ENCODE measurements around the gene LRRC25. TPM values are rescaled to one million over a fixed set of nuclear protein-coding genes. Genes with fewer than 3 reads are reported as not detected.
A peak's percentile ranks its signal among the peaks of the same experiment; 100 is the strongest.
"Not testable (repeated sequence)": the region's sequence is repeated elsewhere in the genome, so short reads cannot be mapped to it uniquely, and the experiment has no call there.

LRRC25 gene
- total RNA-seq, 2 donors from 2014 or later, result 1.6 to 5.5 TPM

DNA sequence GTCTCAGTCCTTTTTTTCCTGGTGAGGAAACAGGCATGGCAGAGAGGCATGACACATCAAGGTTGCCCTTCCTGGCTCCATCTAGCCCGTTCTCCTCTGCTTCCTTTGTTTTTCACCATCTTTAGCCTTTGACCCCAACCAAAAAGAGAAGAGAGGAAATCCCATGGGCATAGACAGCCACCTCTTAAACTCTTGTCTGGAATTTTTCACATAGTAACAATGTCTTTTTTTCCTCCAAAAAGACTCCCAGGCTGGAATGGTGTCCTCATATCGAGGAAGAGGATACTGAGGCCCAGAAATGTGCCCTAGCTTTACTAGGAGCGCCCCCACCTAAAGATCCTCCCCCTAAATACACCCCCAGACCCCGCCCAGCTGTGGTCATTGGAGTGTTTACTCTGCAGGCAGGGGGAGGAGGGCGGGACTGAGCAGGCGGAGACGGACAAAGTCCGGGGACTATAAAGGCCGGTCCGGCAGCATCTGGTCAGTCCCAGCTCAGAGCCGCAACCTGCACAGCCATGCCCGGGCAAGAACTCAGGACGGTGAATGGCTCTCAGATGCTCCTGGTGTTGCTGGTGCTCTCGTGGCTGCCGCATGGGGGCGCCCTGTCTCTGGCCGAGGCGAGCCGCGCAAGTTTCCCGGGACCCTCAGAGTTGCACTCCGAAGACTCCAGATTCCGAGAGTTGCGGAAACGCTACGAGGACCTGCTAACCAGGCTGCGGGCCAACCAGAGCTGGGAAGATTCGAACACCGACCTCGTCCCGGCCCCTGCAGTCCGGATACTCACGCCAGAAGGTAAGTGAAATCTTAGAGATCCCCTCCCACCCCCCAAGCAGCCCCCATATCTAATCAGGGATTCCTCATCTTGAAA is 11.5 kb downstream of the LRRC25 start, which contains the start of gene GDF15:
Gene GDF15 (plus strand): TSS at position 484 of the 868 bp plus-strand sequence. CDS start 32 bp downstream, at position 516.
- Histone ChIP-seq H3K27me3 (replicated peaks; ENCODE audit: insufficient read depth) (no peaks in the 10 kb centered on the region), H3K9me3 (no peaks in the 10 kb centered on the region), H3K27ac (peak within 1 kb of the TSS; percentile 72 to 79), H3K36me3 (no peaks in the 10 kb centered on the region), H3K4me1 (replicated peaks) (peaks cover 4% of the 10 kb centered on the region), H3K4me3 (peak within 1 kb of the TSS; percentile 19 to 32)
- intact Hi-C loops (cut with DNase I), result no loop called here
- TF ChIP-seq, protein P1, sequence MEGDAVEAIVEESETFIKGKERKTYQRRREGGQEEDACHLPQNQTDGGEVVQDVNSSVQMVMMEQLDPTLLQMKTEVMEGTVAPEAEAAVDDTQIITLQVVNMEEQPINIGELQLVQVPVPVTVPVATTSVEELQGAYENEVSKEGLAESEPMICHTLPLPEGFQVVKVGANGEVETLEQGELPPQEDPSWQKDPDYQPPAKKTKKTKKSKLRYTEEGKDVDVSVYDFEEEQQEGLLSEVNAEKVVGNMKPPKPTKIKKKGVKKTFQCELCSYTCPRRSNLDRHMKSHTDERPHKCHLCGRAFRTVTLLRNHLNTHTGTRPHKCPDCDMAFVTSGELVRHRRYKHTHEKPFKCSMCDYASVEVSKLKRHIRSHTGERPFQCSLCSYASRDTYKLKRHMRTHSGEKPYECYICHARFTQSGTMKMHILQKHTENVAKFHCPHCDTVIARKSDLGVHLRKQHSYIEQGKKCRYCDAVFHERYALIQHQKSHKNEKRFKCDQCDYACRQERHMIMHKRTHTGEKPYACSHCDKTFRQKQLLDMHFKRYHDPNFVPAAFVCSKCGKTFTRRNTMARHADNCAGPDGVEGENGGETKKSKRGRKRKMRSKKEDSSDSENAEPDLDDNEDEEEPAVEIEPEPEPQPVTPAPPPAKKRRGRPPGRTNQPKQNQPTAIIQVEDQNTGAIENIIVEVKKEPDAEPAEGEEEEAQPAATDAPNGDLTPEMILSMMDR (IDR thresholded peaks at IDR 0.05), result peak; percentile 17 to 80 (median 60)
- TF ChIP-seq POLR2A (IDR thresholded peaks at IDR 0.05) (peak; percentile 80), POLR2AphosphoS5 (IDR thresholded peaks at IDR 0.05) (peak; percentile 83)
- DNase-seq (ENCODE audit: low spot score), result peak; percentile 85
- WGBS, result 38% methylated on average over 29 of the region's 33 CpGs

DNA sequence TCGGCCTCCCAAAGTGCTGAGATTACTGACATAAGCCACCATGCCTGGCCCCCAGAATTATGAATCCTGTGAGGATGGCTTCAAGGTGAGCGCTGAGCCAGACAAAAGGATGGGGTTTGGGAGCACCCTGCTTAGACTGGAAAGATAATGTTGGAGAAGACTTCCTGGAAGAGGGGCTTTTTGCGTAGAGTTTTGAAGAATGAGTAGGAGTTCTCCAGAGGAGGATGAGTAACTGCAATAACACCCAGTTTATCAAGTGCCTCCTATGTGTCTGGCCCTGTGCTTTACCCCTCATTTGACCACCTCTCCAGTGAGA is 12.1 kb downstream of the LRRC25 start:
- intact Hi-C loops (cut with DNase I), result no loop called here
- TF ChIP-seq POLR2A (IDR thresholded peaks at IDR 0.05) (no peak), POLR2AphosphoS5 (IDR thresholded peaks at IDR 0.05) (no peak)
- TF ChIP-seq, protein P1 (IDR thresholded peaks at IDR 0.05), result no peak
- H3K36me3 ChIP-seq, result no peaks in the 10 kb centered on the region
- H3K4me1 ChIP-seq (replicated peaks), result peaks cover 6% of the 10 kb centered on the region
- no peaks in the 10 kb centered on the region for H3K27me3 ChIP-seq (replicated peaks; ENCODE audit: insufficient read depth)
- no peak overlapping the region for H3K4me3 ChIP-seq
- 73% methylated on average over 3 of the region's 3 CpGs for WGBS
- H3K27ac ChIP-seq, result peak overlapping the region; percentile 72 to 79
- no peaks in the 10 kb centered on the region for H3K9me3 ChIP-seq
- no peak for DNase-seq (ENCODE audit: low spot score)

DNA sequence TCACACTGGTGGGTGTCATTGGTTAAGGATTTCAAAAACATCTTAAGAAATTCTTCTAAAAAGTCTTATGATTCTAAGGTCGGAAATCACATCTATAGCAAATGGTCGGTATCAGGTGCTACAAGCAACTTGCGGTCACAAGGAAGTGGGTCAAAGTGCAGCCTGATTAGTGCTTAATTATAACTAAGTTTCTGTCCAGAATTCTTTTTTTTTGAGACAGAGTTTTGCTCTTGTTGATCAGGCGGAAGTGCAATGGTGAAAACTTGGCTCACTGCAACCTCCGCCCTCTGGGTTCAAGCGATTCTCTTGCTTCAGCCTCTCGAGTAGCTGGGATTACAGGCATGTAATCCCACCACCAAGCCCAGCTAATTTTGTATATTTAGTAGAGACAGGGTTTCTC is 12.6 kb downstream of the LRRC25 start:
- intact Hi-C loops (cut with DNase I), result no loop called here
- Histone ChIP-seq H3K36me3 (no peaks in the 10 kb centered on the region), H3K4me1 (replicated peaks) (peaks cover 6% of the 10 kb centered on the region), H3K27ac (no peak overlapping the region), H3K27me3 (replicated peaks; ENCODE audit: insufficient read depth) (no peaks in the 10 kb centered on the region), H3K9me3 (no peaks in the 10 kb centered on the region), H3K4me3 (no peak overlapping the region)
- TF ChIP-seq POLR2A (IDR thresholded peaks at IDR 0.05), result no peak
- TF ChIP-seq, protein P1 (IDR thresholded peaks at IDR 0.05), result no peak
- WGBS, result 94% methylated on average over 7 of the region's 7 CpGs
- DNase-seq (ENCODE audit: low spot score), result no peak

DNA sequence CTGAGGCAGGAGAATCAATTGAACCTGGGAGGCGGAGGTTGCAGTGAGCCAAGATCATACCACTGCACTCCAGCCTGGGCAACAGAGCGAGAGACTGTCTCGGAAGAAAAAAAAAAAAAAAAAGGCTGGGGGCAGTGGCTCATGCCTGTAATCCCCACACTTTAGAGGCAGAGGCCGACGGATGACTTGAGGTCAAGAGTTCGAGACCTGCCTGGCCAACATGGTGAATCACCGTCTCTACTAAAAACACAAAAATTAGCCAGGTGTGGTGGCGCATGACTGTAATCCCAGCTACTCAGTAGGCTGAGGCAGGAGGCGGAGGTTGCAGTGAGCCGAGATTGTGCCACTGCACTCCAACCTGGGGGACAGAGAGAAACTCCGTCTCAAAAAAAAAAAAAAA is 13.8 kb downstream of the LRRC25 start:
- H3K36me3 ChIP-seq; H3K27me3 ChIP-seq (replicated peaks; ENCODE audit: insufficient read depth); H3K4me3 ChIP-seq; H3K4me1 ChIP-seq (replicated peaks); H3K27ac ChIP-seq; H3K9me3 ChIP-seq; intact Hi-C loops (cut with DNase I); DNase-seq (ENCODE audit: low spot score): not testable (repeated sequence)
- WGBS, result 94% methylated on average over 11 of the region's 11 CpGs

DNA sequence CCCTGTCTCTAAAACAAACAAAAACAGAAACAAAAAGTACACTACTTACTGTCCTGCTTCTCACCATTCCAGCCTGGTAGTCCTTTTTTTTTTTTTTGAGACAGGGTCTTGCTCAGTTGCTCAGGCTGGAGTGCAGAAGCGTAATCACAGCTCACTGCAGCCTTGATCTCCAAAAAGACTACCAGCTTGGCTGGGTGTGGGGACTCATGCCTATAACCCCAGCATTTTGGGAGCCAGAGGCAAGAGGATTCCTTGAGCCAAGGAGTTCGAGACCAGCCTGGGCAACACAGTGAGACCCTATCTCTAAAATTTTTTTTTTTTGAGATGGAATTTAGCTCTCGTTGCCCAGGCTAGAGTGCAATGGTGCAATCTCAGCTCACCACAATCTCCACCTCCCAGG is 16.6 kb downstream of the LRRC25 start:
- Histone ChIP-seq H3K9me3 (no peaks in the 10 kb centered on the region), H3K4me1 (replicated peaks) (peaks cover 6% of the 10 kb centered on the region), H3K27me3 (replicated peaks; ENCODE audit: insufficient read depth) (no peaks in the 10 kb centered on the region), H3K4me3 (no peak overlapping the region), H3K27ac (peak overlapping the region; percentile 83 to 86), H3K36me3 (no peaks in the 10 kb centered on the region)
- no peak for DNase-seq (ENCODE audit: low spot score)
- WGBS, result 74% methylated on average over 3 of the region's 3 CpGs
- intact Hi-C loops (cut with DNase I), result no loop called here
- TF ChIP-seq, protein P1 (IDR thresholded peaks at IDR 0.05), result no peak
- TF ChIP-seq POLR2AphosphoS5 (IDR thresholded peaks at IDR 0.05), result no peak
- no peak for TF ChIP-seq POLR2A (IDR thresholded peaks at IDR 0.05)

All from prostate gland (tissue), 2 donors.